AG09319 (cell line): ENCODE measurements around the gene DFFB.

Experiments
- DNase-seq: peaks from one replicate; pipeline ENCODE4 v3.0.0-alpha.2; 2010; ENCODE audit warnings: low read depth; ENCODE audit errors: extremely low read depth
- CTCF ChIP-seq: IDR thresholded peaks from 2 replicates; pipeline ENCODE4 v1.5.1; 2011; ENCODE audit warnings: low read depth, mild to moderate bottlenecking, inconsistent platforms, low read length, moderate library complexity

The DFFB gene

GRCh38 chr1:3863231-3863935 is 6.1 kb downstream of the DFFB start:
- TF ChIP-seq CTCF, result no peak
- DNase-seq, result no peak

- no peak for TF ChIP-seq CTCF
- DNase-seq, result no peak
Measured at GRCh38 chr1:3864884-3865283, 7.6 kb downstream of the DFFB start.

GRCh38 chr1:3865606-3866160 is 8.4 kb downstream of the DFFB start:
- DNase-seq, result no peak

GRCh38 chr1:3868464-3869006 is 11.3 kb downstream of the DFFB start:
- TF ChIP-seq CTCF, result no peak
- DNase-seq, result no peak

More at GRCh38 chr1:3865606-3866160, 8.4 kb downstream of the DFFB start:
- no peak for TF ChIP-seq CTCF

GRCh38 chr1:3869751-3870301 is 12.6 kb downstream of the DFFB start:
- TF ChIP-seq CTCF, result no peak
- no peak for DNase-seq

GRCh38 chr1:3871451-3871805 is 14.2 kb downstream of the DFFB start:
- DNase-seq, result no peak
- TF ChIP-seq CTCF, result no peak

- no peak for DNase-seq
- no peak for TF ChIP-seq CTCF
Measured at GRCh38 chr1:3872546-3872945, 15.3 kb downstream of the DFFB start.
